Measurements from ENCODE around the gene OSBPL3. TPM values are rescaled to one million over a fixed set of nuclear protein-coding genes. Genes with fewer than 3 reads are reported as not detected.

OSBPL3 gene
- total RNA-seq, 4 donors from 2014 or later = 8.9 to 22.6 (median 13.7) TPM

DNA sequence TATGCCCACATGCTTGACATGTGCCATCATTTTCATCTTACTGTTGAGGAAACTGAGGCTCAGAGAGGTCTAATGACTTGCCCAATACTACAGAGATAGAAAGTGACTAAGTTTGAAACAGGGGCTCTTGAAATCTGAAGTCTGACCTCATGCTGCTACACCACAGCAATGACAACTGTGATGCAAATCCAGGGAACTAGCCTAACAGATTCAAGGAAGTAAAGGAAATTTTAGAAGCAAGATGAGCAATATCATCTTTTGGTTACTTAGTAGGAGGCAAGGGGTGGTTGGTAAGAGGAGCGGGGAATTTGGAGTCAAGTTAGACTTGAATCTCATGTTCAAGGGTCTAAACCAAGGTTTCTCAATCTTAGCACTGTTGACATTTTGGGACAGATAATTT is 26.3 kb upstream of the OSBPL3 start:
- Histone ChIP-seq H3K4me3 (no peak overlapping the region), H3K4me1 (no peaks in the 10 kb centered on the region), H3K27ac (no peak overlapping the region), H3K27me3 (peaks cover 0 to 4% (median 0%) of the 10 kb centered on the region in 4 donors), H3K9me3 (no peaks in the 10 kb centered on the region), H3K36me3 (no peaks in the 10 kb centered on the region)
- DNase-seq = no peak
- 86 to 89% methylated on average over 1 of the region's 1 CpG for WGBS, 2 donors
- TF ChIP-seq CTCF (IDR thresholded peaks at IDR 0.05) (no peak), POLR2A (IDR thresholded peaks at IDR 0.05) (no peak)
- intact Hi-C loops (cut with DNase I) = no loop called here

DNA sequence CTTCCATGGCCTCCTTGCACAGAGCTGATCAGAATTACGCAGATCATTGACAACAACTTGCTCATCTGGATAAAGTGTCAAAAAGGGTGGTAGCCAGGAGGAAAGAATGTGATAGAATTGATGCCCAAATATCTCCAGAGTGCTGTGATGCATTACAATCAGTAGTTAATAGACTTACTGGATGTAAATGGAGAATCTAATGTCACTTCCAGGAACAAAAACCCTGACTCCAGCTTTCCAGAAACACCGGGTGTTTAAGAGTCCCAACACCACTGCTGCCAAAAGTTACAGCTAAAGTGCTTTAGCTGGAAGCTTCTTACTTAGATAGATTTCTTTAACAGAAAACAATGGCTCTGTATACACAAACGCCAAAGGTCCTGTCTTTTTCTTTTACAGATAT is 25.7 kb upstream of the OSBPL3 start:
- Histone ChIP-seq H3K4me3 (no peak overlapping the region), H3K27me3 (peaks cover 0 to 4% (median 0%) of the 10 kb centered on the region in 4 donors), H3K9me3 (peaks cover 0 to 5% (median 0%) of the 10 kb centered on the region in 3 donors), H3K36me3 (no peaks in the 10 kb centered on the region), H3K4me1 (no peaks in the 10 kb centered on the region), H3K27ac (no peak overlapping the region)
- WGBS, 2 donors = 71 to 82% methylated on average over 3 of the region's 3 CpGs
- no peak for DNase-seq
- intact Hi-C loops (cut with DNase I) = no loop called here
- TF ChIP-seq CTCF (IDR thresholded peaks at IDR 0.05) (no peak), POLR2A (IDR thresholded peaks at IDR 0.05) (no peak)

GRCh38 chr7:25002786-25003185 is 22.8 kb upstream of the OSBPL3 start:
- WGBS, 2 donors = 80 to 95% methylated on average over 1 of the region's 1 CpG

GRCh38 chr7:24995466-24995865 is 15.5 kb upstream of the OSBPL3 start:
- no peak overlapping the region for H3K27ac ChIP-seq
- 70 to 86% methylated on average over 3 of the region's 3 CpGs for WGBS, 2 donors
- no peaks in the 10 kb centered on the region for H3K4me1 ChIP-seq
- H3K9me3 ChIP-seq = peaks cover 0 to 6% (median 0%) of the 10 kb centered on the region in 3 donors
- TF ChIP-seq POLR2A (IDR thresholded peaks at IDR 0.05) (no peak), CTCF (IDR thresholded peaks at IDR 0.05) (no peak)
- no peaks in the 10 kb centered on the region for H3K36me3 ChIP-seq
- DNase-seq = no peak
- H3K4me3 ChIP-seq = no peak overlapping the region
- intact Hi-C loops (cut with DNase I) = no loop called here
- H3K27me3 ChIP-seq = no peaks in the 10 kb centered on the region

More at GRCh38 chr7:25002786-25003185, 22.8 kb upstream of the OSBPL3 start:
- H3K9me3 ChIP-seq = peaks cover 0 to 6% (median 6%) of the 10 kb centered on the region in 3 donors
- DNase-seq = no peak
- H3K27ac ChIP-seq = no peak overlapping the region
- H3K36me3 ChIP-seq = no peaks in the 10 kb centered on the region
- peaks cover 0 to 4% (median 0%) of the 10 kb centered on the region in 4 donors for H3K27me3 ChIP-seq
- no peak overlapping the region for H3K4me3 ChIP-seq
- H3K4me1 ChIP-seq = no peaks in the 10 kb centered on the region
- TF ChIP-seq POLR2A (IDR thresholded peaks at IDR 0.05) (no peak), CTCF (IDR thresholded peaks at IDR 0.05) (no peak)
- intact Hi-C loops (cut with DNase I) = no loop called here

- Histone ChIP-seq H3K4me1 (no peaks in the 10 kb centered on the region), H3K9me3 (no peaks in the 10 kb centered on the region), H3K27ac (no peak overlapping the region), H3K36me3 (no peaks in the 10 kb centered on the region), H3K27me3 (peaks cover 0 to 6% (median 0%) of the 10 kb centered on the region in 4 donors), H3K4me3 (no peak overlapping the region)
- intact Hi-C loops (cut with DNase I) = no loop called here
- TF ChIP-seq POLR2A (IDR thresholded peaks at IDR 0.05) (no peak), CTCF (IDR thresholded peaks at IDR 0.05) (no peak)
- 94 to 95% methylated on average over 4 of the region's 4 CpGs for WGBS, 2 donors
- DNase-seq = no peak
Observed at GRCh38 chr7:24992314-24992713, 12.3 kb upstream of the OSBPL3 start.

All from esophagus squamous epithelium (tissue), 5 donors.